Measurements from ENCODE around the gene MINPP1.

The MINPP1 gene

DNA sequence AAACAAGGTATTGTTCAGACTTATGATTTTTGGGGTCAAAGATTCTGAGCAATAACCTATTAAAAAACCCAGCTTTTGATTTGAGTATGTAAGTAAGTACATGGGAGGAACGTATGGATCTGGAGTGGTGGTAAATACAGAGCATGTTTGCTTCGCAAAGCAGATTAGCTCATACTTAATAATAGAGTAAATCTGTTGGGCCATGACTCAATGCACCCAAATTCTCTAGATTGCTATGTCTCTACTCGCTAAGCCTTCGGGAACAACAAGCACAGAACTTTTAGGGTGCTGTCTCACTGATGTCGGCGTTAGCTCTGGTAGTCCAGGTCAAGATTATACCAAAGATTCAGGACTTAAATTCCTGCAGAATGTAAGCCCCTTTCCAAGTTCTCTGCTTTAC lies 807 bp upstream of the MINPP1 start:
- H3K4me3 ChIP-seq (ENCODE audit: low read depth, low read length): no peak overlapping the region
- no peak for TF ChIP-seq CTCF (IDR thresholded peaks at IDR 0.05; ENCODE audit: borderline replicate concordance, insufficient read depth, low read depth, low read length)

GRCh38 chr10:87504307-87504639 lies 420 bp upstream of the MINPP1 start:
- H3K4me3 ChIP-seq (ENCODE audit: low read depth, low read length): peak overlapping the region; percentile 65
- TF ChIP-seq CTCF (IDR thresholded peaks at IDR 0.05; ENCODE audit: borderline replicate concordance, insufficient read depth, low read depth, low read length): no peak

- peak overlapping the region; percentile 65 for H3K4me3 ChIP-seq (ENCODE audit: low read depth, low read length)
- TF ChIP-seq CTCF (IDR thresholded peaks at IDR 0.05; ENCODE audit: borderline replicate concordance, insufficient read depth, low read depth, low read length): peak; percentile 77
These were observed 846 bp downstream of the MINPP1 start for GRCh38 chr10:87505366-87506111.

DNA sequence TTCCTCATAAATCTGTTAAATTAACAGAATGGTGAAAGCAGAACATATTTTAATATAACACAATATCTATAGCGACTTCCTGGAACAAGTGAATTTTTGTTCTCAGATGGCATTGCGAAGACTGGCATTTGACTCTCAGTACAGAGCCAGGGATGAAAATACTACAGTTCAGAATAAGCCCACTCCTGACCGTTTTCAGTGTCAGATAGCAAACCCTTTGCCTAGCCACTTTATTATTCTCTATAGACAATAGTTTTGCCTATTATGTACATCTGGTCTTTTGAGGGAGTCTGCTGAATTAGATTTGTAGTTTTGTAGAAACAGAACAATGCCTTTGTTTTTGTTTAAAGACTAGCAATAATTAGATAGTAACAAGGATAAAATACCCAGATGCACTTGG lies 2.3 kb downstream of the MINPP1 start:
- H3K4me3 ChIP-seq (ENCODE audit: low read depth, low read length): no peak overlapping the region
- TF ChIP-seq CTCF (IDR thresholded peaks at IDR 0.05; ENCODE audit: borderline replicate concordance, insufficient read depth, low read depth, low read length): no peak

- no peak for TF ChIP-seq CTCF (IDR thresholded peaks at IDR 0.05; ENCODE audit: borderline replicate concordance, insufficient read depth, low read depth, low read length)
- H3K4me3 ChIP-seq (ENCODE audit: low read depth, low read length): no peak overlapping the region
These were observed 3.3 kb downstream of the MINPP1 start for GRCh38 chr10:87507879-87508483.

DNA sequence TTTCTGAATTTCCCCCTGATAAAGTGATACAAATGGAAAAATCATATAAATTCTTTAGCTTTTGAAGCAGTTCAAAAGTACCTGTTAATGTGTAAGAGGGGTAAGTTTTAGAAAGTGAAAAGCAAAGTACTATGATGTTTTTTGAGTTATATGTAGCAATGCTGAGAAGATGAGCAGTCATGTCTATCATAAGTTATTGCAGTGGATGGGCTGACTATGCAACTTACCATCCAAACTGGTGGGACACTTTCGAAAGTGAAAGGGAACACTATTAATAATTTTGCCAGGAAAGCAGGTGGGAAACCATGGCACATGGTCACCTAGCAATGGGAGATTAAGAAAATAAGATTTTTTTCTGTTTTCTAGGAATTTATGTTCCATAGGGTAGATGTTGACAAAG lies 4.1 kb downstream of the MINPP1 start:
- no peak for TF ChIP-seq CTCF (IDR thresholded peaks at IDR 0.05; ENCODE audit: borderline replicate concordance, insufficient read depth, low read depth, low read length)
- no peak overlapping the region for H3K4me3 ChIP-seq (ENCODE audit: low read depth, low read length)

DNA sequence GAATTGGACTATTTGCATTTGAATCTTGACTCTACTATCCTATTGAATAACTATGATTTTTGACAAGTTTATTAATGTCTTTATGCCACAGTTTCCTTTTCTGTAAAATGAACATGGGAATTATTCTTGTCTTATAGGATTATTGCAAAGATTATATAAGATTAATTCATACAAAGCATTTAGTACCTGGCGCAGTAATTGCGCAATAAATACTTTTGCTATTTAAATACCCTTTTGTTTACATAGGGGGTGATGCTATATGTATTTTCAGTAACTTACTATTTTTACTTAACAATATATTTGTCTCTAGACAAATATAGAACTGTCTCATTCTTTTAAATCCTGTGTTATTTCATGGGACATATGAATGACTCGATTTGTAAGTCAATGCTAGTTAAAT lies 5.3 kb downstream of the MINPP1 start:
- TF ChIP-seq CTCF (IDR thresholded peaks at IDR 0.05; ENCODE audit: borderline replicate concordance, insufficient read depth, low read depth, low read length): no peak
- H3K4me3 ChIP-seq (ENCODE audit: low read depth, low read length): no peak overlapping the region
